Measurements from ENCODE around the gene TET3.
A peak's percentile ranks its signal among the peaks of the same experiment; 100 is the strongest.

TET3 gene

GRCh38 chr2:73965053-73965452 is 19.7 kb upstream of the TET3 start:
- DNase-seq, result no peak

GRCh38 chr2:73968357-73968937 is 16.3 kb upstream of the TET3 start:
- DNase-seq, result no peak

- no peak for DNase-seq
Measured at GRCh38 chr2:73969356-73969755, 15.4 kb upstream of the TET3 start.

- DNase-seq, result no peak
Measured at GRCh38 chr2:73970141-73970803, 14.4 kb upstream of the TET3 start.

- peak; percentile 26 for DNase-seq
Measured at GRCh38 chr2:73970850-73971471, 13.7 kb upstream of the TET3 start.

DNA sequence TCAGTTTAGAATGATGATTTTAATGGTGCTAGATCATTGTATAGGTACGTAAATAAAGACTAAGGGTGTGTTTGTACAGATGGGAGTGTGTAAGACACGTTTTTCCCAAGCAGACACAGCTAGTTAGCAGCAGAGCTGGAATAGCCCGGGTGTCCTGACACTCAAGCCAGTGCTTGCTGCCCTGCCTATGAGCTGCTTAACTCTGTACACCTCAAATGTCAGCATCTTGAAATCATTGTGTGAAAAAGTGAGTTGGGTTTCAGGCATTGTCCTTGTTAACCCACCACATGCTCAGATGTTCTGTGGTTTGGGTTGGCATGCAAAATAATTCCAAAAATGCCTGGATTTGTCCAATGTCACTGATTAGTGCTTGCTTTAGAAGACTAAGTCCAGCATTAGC is 13.0 kb upstream of the TET3 start:
- no peak for DNase-seq

- DNase-seq, result no peak
Measured at GRCh38 chr2:73972846-73973245, 11.9 kb upstream of the TET3 start.

- no peak for DNase-seq
Measured at GRCh38 chr2:73975731-73976130, 9.0 kb upstream of the TET3 start.

DNA sequence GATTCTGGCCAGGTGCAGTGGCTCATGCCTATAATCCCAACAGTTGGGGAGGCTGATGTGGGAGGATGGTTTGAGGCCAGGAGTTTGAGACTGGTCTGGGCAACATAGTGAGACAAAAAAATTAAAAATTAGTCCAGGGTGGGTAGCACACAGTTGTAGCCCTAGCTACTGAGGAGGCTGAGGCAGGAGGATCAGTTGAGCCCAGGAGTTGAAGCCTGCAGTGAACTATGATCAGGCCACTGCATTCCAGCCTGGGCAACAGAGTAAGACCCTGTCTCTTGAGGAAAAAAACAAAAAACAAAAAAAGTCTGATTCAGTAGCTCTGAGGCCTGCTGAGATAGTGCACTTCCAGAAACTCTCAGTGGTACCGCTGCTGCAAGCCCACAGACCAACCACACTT is 7.9 kb upstream of the TET3 start:
- no peak for DNase-seq

- no peak for DNase-seq
Measured at GRCh38 chr2:73977466-73977865, 7.2 kb upstream of the TET3 start.

- DNase-seq, result peak; percentile 56
Measured at GRCh38 chr2:73979021-73979420, 5.7 kb upstream of the TET3 start.

- no peak for DNase-seq
Measured at GRCh38 chr2:73979686-73980085, 5.0 kb upstream of the TET3 start.

- no peak for DNase-seq
Measured at GRCh38 chr2:73980566-73980965, 4.1 kb upstream of the TET3 start.

- peak; percentile 37 for DNase-seq
Measured at GRCh38 chr2:73981081-73982001, 3.4 kb upstream of the TET3 start.

DNA sequence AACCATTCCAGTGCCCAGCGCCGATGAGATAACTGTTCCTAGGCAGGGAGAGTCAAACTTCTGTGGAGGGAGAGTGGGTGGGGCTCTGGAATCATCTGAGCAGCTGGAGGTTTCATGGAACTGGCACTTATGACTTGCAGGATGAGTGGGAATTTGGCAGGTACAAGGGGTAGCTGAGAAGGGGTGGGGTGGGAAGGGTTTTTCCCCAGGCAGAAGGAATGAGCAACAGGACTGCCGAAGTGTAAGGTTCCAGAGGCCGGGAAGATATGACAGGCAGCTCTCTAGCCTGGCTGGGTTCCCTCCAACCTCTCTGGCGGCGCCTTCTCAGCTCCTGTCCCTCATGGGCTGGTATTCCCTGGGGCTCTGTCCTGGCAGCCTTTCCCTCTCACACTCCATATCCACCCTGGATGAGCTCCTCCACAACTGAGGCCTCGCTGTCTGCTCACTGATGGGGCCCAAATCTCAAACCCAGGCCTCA is 2.5 kb upstream of the TET3 start:
- no peak for DNase-seq

GRCh38 chr2:73983322-73984202 is 1.1 kb upstream of the TET3 start:
- no peak for DNase-seq

DNA sequence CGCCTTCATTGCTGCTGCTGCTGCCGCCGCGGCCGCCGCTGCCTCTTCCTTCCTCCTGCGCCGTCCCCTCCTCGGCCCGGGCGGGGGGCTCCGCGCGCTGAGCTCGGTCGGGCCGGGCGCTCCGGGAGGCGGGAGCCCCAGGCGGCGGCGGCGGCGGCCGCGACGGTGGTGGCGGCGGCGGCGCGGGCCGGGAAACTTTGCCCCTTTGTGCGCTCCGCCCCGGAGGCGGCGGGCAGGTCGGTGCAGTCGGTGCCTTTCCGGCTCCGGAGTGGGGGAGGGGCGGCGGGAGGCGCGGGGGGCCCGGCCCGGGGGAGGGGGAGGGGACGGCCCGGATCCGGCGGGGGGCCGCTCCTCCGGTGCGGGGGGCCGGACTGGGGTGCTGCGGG is 205 bp downstream of the TET3 start:
- DNase-seq, result peak; percentile 72

- DNase-seq, result peak; percentile 78
Measured at GRCh38 chr2:73985308-73986084, 786 bp downstream of the TET3 start.

GRCh38 chr2:73986085-73986681 is 1.5 kb downstream of the TET3 start:
- DNase-seq, result peak; percentile 44

DNA sequence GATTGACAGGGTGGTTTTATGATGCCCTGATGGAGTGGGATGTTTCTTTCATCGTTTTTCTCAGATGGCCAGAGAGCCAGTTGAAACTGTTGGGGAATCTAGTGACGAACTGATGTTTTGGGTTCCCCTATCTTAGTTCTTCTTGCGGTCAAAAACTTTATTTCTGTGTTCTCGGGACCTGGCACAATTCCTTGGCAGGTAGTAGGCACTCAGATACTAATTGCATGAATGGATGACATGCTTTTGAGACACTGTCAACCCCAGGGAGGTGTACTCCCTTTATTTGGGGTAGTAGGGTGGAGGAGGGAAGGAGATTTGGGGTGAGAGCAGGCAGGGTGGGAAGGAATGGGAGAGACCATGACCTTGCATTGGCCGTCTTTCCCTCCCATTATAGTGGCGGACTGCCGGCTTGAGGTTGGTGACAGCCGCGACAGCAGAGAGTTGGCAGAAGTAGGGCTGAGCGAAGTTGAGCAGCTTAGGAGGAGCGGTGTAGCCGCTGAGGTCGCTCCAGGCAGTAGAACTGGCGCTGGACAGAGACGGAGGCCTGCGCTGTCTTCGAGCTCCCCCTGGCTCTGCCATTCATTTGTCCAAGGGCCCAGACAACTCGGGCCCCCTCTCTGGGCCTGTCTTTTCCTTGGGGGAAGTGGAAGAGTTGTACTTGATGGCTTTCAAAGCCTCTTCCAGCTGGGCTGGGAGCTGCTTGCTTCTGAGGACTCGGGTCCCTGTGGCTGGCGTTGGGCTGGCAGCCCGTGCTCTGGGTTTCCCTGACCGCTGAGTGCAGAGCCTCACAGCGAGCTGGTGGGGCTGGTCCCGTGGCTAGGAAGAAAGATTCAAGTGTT is 2.6 kb downstream of the TET3 start:
- DNase-seq, result peak; percentile 36

All from stimulated activated CD4-positive, alpha-beta T cell treated with anti-CD3 and anti-CD28 coated beads, Interleukin-4, amount 100 ng/mL, for 1 hour (primary cell).